ENCODE measurements around the gene PWWP2B. TPM values are rescaled to one million over a fixed set of nuclear protein-coding genes. Genes with fewer than 3 reads are reported as not detected.

Gene PWWP2B
- total RNA-seq, 1 donor from 2014 or later, result 25.2 TPM

DNA sequence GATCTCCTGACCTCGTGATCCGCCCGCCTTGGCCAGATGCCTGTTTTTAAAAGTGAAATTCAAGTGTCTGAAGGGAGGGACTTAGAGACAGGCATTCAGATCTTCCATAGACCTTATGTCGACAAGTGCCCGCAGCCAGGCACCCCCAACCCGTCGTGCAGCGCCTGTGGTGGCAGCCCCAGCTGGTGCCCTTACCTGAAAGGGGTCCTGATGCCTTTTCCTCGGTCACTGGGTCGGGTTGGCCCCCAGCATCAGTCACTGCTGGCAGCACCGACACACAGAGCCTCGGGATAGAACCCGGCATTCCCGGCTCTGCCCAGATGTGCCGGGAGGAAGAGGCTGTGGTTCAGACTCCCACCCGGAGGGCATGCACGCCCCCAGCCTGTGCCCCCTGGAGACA lies 41.7 kb upstream of the PWWP2B start:
- peaks cover 13% of the 10 kb centered on the region for H3K36me3 ChIP-seq
- intact Hi-C loops (cut with DNase I), result no loop called here
- H3K27me3 ChIP-seq (ENCODE audit: low read depth), result no peaks in the 10 kb centered on the region
- no peak overlapping the region for H3K4me3 ChIP-seq
- H3K4me1 ChIP-seq, result no peaks in the 10 kb centered on the region
- ATAC-seq (no peak), DNase-seq (no peak)
- H3K27ac ChIP-seq, result no peak overlapping the region
- TF ChIP-seq, protein P1, sequence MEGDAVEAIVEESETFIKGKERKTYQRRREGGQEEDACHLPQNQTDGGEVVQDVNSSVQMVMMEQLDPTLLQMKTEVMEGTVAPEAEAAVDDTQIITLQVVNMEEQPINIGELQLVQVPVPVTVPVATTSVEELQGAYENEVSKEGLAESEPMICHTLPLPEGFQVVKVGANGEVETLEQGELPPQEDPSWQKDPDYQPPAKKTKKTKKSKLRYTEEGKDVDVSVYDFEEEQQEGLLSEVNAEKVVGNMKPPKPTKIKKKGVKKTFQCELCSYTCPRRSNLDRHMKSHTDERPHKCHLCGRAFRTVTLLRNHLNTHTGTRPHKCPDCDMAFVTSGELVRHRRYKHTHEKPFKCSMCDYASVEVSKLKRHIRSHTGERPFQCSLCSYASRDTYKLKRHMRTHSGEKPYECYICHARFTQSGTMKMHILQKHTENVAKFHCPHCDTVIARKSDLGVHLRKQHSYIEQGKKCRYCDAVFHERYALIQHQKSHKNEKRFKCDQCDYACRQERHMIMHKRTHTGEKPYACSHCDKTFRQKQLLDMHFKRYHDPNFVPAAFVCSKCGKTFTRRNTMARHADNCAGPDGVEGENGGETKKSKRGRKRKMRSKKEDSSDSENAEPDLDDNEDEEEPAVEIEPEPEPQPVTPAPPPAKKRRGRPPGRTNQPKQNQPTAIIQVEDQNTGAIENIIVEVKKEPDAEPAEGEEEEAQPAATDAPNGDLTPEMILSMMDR (IDR thresholded peaks at IDR 0.05), result no peak
- H3K9me3 ChIP-seq, result no peaks in the 10 kb centered on the region

- no peaks in the 10 kb centered on the region for H3K9me3 ChIP-seq
- DNase-seq, result no peak
These were observed 41.2 kb upstream of the PWWP2B start for GRCh38 chr10:132355754-132356153.

GRCh38 chr10:132356621-132357195 lies 40.3 kb upstream of the PWWP2B start:
- no peak for ATAC-seq
- Histone ChIP-seq H3K27me3 (ENCODE audit: low read depth) (no peaks in the 10 kb centered on the region), H3K36me3 (peaks cover 13% of the 10 kb centered on the region), H3K4me3 (no peak overlapping the region), H3K27ac (no peak overlapping the region), H3K4me1 (no peaks in the 10 kb centered on the region), H3K9me3 (no peaks in the 10 kb centered on the region)
- intact Hi-C loops (cut with DNase I), result no loop called here
- TF ChIP-seq, protein P1 (IDR thresholded peaks at IDR 0.05), result no peak
- DNase-seq, result no peak

More at GRCh38 chr10:132355754-132356153, 41.2 kb upstream of the PWWP2B start:
- Histone ChIP-seq H3K27me3 (ENCODE audit: low read depth) (no peaks in the 10 kb centered on the region), H3K27ac (no peak overlapping the region), H3K4me1 (no peaks in the 10 kb centered on the region), H3K36me3 (peaks cover 13% of the 10 kb centered on the region), H3K4me3 (no peak overlapping the region)
- intact Hi-C loops (cut with DNase I), result no loop called here
- TF ChIP-seq, protein P1 (IDR thresholded peaks at IDR 0.05), result no peak
- ATAC-seq, result no peak

DNA sequence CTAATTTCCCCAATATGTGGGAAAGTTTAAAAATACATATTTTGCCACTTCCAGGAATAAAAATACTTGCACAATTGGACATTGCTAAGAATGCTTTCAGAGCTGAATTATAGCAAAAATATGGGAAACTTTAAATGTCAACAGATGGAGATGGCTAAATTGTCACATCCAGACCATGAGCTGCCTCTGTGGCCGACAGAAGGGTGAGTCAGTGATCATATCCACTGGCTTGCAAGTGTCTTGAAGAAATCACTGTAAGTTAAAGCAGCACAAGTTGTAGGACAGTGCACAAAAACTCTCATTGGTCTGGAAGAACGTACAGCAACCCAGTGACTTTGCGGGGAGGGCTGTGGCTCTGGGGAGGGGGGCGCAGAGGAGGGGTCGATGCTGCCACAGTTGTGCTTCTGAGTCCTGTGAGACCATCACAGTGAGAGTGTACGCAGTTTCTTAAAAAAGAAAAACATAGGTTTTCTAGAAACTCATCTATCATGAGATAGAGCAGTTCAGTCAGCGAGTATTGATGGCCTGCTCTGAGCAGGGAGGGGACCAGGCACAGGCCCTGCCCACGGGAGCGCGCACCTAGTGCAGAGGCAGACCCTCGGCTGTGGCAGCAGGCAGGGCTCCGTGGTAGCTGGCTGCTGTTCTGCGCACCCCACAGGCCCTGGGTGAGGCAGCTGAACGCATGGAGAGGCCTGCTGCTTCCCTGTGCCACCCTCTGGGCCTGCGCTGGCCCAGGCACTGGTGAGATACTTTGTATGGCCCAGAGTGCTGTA lies 39.5 kb upstream of the PWWP2B start:
- DNase-seq (no peak), ATAC-seq (no peak)
- TF ChIP-seq, protein P1 (IDR thresholded peaks at IDR 0.05), result no peak
- Histone ChIP-seq H3K4me3 (no peak overlapping the region), H3K9me3 (no peaks in the 10 kb centered on the region), H3K36me3 (peaks cover 13% of the 10 kb centered on the region), H3K4me1 (no peaks in the 10 kb centered on the region), H3K27ac (no peak overlapping the region), H3K27me3 (ENCODE audit: low read depth) (no peaks in the 10 kb centered on the region)
- intact Hi-C loops (cut with DNase I), result no loop called here

DNA sequence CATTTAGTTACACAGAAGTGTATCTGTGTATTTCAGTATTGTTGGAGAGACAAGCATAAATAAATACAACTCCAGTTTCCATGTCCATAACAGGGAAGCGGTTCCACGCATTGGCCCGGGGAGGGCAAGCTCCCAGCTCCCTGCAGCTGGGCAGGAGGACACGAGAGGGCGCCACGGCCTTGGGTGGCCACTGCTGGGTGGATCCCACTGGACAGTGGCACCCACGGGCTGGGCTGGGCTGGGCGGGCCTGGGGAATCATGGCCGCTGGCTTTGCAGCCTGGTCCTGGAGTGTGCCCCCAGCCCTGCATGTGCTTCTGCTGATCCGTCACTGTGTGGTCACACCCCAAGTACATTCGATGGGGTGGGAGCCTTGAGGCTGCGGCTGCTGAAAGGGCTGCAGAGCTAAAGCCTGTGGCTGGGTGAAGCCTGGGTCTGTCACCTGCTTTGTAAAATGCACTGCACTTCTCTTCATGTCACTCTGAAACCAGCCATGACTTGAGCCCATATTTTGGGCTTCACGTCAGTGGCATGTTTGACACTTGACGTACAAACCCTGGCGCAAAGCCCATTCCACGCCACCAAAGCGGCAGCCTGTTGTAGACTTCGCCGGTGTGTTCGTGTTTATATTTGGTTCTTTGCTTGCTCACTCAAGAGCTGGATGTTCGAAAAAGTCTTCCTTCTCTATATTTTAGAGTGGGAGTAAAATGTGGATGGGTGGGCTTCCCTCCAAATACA lies 37.5 kb upstream of the PWWP2B start:
- peak overlapping the region; percentile 49 for H3K27ac ChIP-seq
- H3K4me1 ChIP-seq, result no peaks in the 10 kb centered on the region
- no peaks in the 10 kb centered on the region for H3K27me3 ChIP-seq (ENCODE audit: low read depth)
- H3K36me3 ChIP-seq, result peaks cover 9% of the 10 kb centered on the region
- no peak overlapping the region for H3K4me3 ChIP-seq
- intact Hi-C loops (cut with DNase I), result no loop called here
- TF ChIP-seq, protein P1 (IDR thresholded peaks at IDR 0.05), result peak; percentile 13
- no peaks in the 10 kb centered on the region for H3K9me3 ChIP-seq
- DNase-seq (peak; percentile 76), ATAC-seq (peak; percentile 65 to 78)
